HG02642 (cell line): ENCODE data around the gene MANF.

Source experiments
- ATAC-seq: cut with Tn5 transposase; IDR thresholded peaks from one replicate; pipeline ENCODE4 v1.9.1; 2021; ENCODE audit warnings: mild to moderate bottlenecking; ENCODE audit not compliant: unreplicated experiment, poor library complexity

The MANF gene

GRCh38 chr3:51388286-51389029, 3.4 kb downstream of the MANF start:
- no peak for ATAC-seq

GRCh38 chr3:51389423-51390183, 4.5 kb downstream of the MANF start:
- ATAC-seq, result no peak

- peak; percentile 12 for ATAC-seq
Observed at GRCh38 chr3:51390246-51391074, 5.4 kb downstream of the MANF start.

DNA sequence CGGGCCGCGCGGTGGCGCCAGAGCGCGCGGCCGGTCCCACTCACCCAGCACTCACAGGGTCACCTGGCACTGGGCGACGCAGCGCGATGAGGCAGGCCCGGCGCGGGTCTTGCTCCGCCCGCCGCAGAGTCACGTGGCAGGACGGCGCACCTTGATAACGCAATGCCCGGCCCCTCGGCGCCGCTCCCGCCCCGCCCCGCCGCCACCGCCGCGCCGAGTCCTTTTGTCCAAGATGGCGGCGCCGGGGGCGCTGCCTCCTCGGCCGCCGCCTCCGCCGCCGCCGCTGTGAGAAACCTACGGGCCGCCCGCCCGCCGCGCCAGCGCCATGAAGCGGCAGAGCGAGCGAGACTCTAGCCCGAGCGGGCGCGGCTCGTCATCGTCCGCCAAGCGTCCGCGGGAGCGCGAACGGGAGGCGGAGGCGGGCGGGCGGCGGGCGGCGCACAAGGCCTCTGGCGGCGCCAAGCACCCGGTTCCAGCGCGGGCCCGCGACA, 6.0 kb downstream of the MANF start, which contains the start of gene RBM15B:
TSS of gene RBM15B (plus strand) at position 211 of the 491 bp plus-strand sequence. CDS start at position 326, 115 bp downstream.
- ATAC-seq, result peak; percentile 89

- peak; percentile 23 for ATAC-seq
Observed at GRCh38 chr3:51391566-51392354, 6.7 kb downstream of the MANF start.

DNA sequence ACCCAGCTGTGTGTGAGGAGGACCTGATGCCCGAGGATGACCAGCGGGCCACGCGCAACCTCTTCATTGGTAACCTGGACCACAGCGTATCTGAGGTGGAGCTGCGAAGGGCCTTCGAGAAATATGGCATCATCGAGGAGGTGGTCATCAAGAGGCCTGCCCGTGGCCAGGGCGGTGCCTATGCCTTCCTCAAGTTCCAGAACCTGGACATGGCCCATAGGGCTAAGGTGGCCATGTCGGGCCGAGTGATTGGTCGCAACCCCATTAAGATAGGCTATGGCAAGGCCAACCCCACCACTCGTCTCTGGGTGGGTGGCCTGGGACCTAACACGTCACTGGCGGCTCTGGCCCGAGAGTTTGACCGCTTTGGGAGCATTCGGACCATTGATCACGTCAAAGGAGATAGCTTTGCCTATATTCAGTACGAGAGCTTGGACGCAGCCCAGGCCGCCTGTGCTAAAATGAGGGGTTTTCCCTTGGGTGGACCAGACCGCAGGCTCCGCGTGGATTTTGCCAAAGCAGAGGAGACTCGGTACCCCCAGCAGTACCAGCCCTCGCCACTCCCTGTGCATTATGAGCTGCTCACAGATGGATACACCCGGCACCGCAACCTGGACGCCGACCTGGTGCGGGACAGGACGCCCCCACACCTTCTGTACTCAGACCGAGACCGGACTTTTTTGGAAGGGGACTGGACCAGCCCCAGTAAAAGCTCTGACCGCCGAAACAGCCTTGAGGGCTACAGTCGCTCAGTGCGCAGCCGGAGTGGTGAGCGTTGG, 7.5 kb downstream of the MANF start:
- ATAC-seq, result no peak

GRCh38 chr3:51393134-51393495, 8.0 kb downstream of the MANF start:
- no peak for ATAC-seq

DNA sequence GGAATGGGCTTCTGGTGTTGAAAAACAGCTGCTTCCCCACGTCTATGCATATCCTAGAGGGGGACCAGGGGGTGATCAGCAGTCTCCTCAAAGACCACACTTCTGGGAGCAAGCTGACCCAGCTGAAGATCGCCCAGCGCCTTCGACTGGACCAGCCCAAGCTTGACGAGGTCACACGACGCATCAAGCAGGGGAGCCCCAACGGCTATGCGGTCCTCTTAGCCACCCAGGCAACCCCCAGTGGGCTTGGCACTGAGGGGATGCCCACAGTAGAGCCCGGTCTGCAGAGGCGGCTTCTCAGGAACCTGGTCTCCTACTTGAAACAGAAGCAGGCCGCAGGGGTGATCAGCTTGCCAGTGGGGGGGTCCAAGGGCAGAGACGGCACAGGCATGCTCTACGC, 8.5 kb downstream of the MANF start:
- ATAC-seq, result no peak

DNA sequence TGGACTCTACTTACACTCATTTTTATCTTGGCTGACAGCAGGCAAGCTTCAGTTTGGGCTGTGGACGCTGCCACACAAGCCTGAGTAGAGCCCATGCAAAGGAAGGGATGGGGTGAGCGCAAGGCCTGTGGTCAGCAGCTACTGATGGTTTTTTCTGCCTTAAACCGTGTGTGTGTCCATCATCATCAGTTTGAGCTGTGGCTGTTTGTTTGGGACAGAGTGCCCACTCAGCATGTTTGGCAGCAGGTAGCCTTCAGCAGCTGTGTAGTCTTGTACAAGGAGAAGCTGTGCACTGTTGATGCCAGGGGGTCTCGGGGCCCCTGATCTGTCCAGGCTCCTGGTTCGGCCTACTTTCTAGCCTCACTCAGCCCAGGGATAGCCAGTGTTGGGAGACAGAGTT, 9.4 kb downstream of the MANF start:
- ATAC-seq, result no peak

DNA sequence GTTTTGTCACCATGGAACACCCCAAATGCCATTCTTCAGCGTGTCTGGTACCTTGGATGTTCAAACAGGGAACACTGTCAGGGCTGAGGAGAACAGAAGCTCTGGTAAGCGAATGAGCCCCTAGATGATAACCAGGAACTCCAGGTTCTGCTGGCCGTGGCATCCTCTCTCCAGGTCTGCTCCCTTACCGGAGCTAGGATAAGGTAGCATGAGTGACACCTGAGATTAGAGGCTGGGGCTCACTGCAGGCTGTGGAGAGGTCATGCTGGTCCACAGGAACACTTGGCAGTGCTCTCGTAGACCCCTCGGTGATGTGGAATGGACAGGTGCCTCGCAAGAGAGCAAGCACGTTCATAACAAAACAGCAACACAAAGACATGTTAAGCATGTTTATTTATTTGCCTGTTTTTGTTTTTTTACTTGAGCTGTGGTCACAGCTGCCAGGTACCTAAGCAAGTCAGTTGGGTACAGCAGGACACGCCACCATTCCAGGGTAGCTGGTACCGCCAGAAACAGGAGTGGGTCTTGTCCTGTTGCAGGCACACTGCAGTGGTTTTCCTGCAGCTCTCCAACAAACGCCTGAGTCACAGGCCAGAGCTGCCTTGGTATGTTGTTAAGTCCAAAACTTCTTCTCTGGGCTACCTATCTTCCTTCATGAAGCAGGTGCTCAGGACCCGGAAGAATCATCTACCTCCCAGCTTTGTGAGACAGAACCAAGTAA, 10.6 kb downstream of the MANF start:
- no peak for ATAC-seq

- no peak for ATAC-seq
Observed at GRCh38 chr3:51396401-51396800, 11.3 kb downstream of the MANF start.

GRCh38 chr3:51397392-51397791, 12.3 kb downstream of the MANF start:
- no peak for ATAC-seq

- no peak for ATAC-seq
Observed at GRCh38 chr3:51398595-51399310, 13.7 kb downstream of the MANF start.

DNA sequence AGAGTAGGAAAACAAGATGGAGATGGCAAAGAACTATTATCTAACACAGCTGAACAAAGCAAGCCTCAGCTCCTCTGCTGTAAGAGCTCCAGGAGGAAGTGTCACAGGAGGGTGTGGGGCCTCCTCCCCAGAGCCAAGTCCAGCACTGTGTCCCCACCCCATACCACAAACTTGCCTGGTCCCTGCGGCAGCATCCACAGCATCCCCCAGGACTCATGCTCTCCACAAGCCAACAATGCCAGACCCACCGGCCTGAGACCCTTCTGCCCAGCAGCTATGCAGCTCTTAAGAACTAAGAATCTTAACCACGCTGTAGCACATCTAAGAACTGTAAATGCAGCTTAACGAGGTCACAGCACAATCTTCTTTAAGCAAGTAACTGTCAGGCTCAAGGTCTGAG, 15.1 kb downstream of the MANF start:
- ATAC-seq, result no peak

- ATAC-seq, result no peak
Observed at GRCh38 chr3:51401735-51402134, 16.6 kb downstream of the MANF start.

DNA sequence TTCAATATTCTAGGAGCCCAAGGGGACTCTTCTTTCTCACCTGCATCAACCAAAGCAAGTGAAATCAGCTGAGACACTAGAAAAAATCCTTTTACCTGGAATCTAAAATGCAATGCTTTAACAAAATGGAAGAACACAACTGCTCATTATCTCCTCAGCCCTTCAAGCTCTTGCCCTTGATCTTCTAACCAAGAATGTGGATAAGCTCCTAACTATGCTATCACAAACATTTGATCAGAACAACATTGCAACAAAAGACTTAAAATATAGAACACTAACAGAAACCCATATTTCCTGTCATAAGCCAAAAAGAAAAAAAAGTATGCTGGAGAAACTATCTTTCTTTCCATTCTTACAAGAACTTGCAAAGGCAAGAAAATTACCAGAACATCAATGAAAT, 18.6 kb downstream of the MANF start:
- no peak for ATAC-seq

DNA sequence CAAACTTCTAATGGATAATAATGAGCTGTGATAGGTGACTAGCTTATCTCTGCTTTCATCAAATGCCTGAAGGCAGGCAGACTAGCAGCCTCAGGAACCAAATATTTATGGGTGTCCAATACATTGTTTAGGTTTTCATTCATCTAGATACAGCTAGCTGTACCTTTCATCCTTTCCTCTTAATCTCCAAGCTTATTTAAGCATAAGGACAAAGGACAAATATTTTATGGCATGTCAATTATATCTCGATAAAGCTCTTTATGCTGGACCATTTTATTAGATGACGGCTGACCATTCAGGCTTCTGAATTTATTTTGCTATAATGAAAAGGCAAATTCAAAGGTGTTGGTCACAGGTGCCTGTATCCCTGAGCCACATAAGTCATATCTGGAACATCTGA, 22.9 kb downstream of the MANF start:
- no peak for ATAC-seq

GRCh38 chr3:51408813-51409212, 23.7 kb downstream of the MANF start:
- ATAC-seq, result no peak
